Ishikawa (cell line): ENCODE results near the gene TSPAN18.
A peak's percentile ranks its signal among the peaks of the same experiment; 100 is the strongest.

Experiments
- CEBPB ChIP-seq: IDR thresholded peaks from 2 replicates; pipeline ENCODE4 v1.6.1; 2012
- CREB1 ChIP-seq: IDR thresholded peaks from 2 replicates; pipeline ENCODE4 v1.6.1; 2012; ENCODE audit warnings: low read depth
- EGR1 ChIP-seq: IDR thresholded peaks from 2 replicates; pipeline ENCODE4 v1.6.1; 2012
- EP300 ChIP-seq: IDR thresholded peaks from 2 replicates; pipeline ENCODE4 v1.6.1; 2012; ENCODE audit warnings: borderline replicate concordance
- FOXM1 ChIP-seq: IDR thresholded peaks from 2 replicates; pipeline ENCODE4 v1.6.1; 2012; ENCODE audit warnings: low read depth, borderline replicate concordance
- MAX ChIP-seq: IDR thresholded peaks from 2 replicates; pipeline ENCODE4 v1.6.1; 2012
- NFIC ChIP-seq: IDR thresholded peaks from 2 replicates; pipeline ENCODE4 v1.6.1; 2012
- RAD21 ChIP-seq: IDR thresholded peaks from 2 replicates; pipeline ENCODE4 v1.6.1; 2012; ENCODE audit warnings: low read depth
- TAF1 ChIP-seq: IDR thresholded peaks from 2 replicates; pipeline ENCODE4 v1.6.1; 2012; ENCODE audit warnings: low read depth, mild to moderate bottlenecking
- TCF12 ChIP-seq: IDR thresholded peaks from 2 replicates; pipeline ENCODE4 v1.6.1; 2012; ENCODE audit warnings: low read depth
- TEAD4 ChIP-seq: IDR thresholded peaks from 2 replicates; pipeline ENCODE4 v1.6.1; 2012
- USF1 ChIP-seq: IDR thresholded peaks from 2 replicates; pipeline ENCODE4 v1.6.1; 2012
- YY1 ChIP-seq: IDR thresholded peaks from 2 replicates; pipeline ENCODE4 v1.6.1; 2012; ENCODE audit warnings: low read depth
- ZBTB7A ChIP-seq: IDR thresholded peaks from 2 replicates; pipeline ENCODE4 v1.6.1; 2012; ENCODE audit warnings: low read depth
- TF ChIP-seq, protein P1 (sequence below): IDR thresholded peaks from 2 replicates; pipeline ENCODE4 v1.6.1; 2012; ENCODE audit warnings: low read depth, mild to moderate bottlenecking

Gene TSPAN18

DNA sequence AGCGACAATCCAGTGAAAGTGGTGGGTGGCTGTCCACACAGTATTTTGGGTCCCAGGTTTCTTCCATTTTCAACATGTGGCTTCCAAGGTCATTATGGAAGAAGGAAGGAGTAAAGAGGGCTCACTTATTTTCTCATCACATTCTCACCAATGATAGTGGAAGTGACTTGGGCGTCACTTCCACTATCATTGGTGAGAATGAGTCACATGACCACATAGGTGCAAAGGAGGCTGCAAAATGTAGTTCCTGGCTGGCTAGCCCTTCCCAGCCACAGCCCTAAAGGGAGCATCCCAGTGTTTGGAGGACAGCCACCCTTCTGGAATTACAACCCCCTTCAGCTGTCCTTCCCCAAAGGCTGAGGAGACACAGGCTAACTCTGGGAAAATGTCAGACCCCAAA is 95.6 kb downstream of the TSPAN18 start:
- TF ChIP-seq, protein P1, sequence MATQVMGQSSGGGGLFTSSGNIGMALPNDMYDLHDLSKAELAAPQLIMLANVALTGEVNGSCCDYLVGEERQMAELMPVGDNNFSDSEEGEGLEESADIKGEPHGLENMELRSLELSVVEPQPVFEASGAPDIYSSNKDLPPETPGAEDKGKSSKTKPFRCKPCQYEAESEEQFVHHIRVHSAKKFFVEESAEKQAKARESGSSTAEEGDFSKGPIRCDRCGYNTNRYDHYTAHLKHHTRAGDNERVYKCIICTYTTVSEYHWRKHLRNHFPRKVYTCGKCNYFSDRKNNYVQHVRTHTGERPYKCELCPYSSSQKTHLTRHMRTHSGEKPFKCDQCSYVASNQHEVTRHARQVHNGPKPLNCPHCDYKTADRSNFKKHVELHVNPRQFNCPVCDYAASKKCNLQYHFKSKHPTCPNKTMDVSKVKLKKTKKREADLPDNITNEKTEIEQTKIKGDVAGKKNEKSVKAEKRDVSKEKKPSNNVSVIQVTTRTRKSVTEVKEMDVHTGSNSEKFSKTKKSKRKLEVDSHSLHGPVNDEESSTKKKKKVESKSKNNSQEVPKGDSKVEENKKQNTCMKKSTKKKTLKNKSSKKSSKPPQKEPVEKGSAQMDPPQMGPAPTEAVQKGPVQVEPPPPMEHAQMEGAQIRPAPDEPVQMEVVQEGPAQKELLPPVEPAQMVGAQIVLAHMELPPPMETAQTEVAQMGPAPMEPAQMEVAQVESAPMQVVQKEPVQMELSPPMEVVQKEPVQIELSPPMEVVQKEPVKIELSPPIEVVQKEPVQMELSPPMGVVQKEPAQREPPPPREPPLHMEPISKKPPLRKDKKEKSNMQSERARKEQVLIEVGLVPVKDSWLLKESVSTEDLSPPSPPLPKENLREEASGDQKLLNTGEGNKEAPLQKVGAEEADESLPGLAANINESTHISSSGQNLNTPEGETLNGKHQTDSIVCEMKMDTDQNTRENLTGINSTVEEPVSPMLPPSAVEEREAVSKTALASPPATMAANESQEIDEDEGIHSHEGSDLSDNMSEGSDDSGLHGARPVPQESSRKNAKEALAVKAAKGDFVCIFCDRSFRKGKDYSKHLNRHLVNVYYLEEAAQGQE, result no peak
- no peak for TF ChIP-seq TAF1
- TF ChIP-seq TCF12, result no peak
- no peak for TF ChIP-seq RAD21
- TF ChIP-seq TEAD4, result no peak
- no peak for TF ChIP-seq CEBPB
- TF ChIP-seq NFIC, result no peak
- no peak for TF ChIP-seq ZBTB7A

DNA sequence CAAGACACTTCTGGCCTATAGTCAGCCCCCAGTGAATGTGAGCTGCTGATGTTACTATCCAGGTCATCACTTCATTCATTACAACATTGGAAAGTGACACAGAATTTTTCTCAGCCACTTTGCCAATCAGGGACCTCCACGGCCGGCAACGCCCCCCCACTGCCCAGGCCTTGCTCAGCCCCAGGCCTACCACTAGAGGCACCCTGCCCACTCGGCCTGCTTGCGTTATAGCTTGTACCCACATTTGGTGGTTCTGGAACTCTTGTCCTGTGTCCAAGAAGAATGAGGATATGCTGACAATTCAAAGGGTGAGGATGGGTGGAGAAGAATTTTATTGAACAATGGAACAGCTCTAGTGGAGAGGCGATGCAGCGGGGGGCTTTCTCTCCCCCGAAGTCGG is 96.2 kb downstream of the TSPAN18 start:
- TF ChIP-seq EP300 (no peak), EGR1 (no peak), RAD21 (peak; percentile 24; the same call in 1 of the 2 replicates), MAX (no peak)

- no peak for TF ChIP-seq TEAD4
Measured at GRCh38 chr11:44823868-44824267, 97.1 kb downstream of the TSPAN18 start.

DNA sequence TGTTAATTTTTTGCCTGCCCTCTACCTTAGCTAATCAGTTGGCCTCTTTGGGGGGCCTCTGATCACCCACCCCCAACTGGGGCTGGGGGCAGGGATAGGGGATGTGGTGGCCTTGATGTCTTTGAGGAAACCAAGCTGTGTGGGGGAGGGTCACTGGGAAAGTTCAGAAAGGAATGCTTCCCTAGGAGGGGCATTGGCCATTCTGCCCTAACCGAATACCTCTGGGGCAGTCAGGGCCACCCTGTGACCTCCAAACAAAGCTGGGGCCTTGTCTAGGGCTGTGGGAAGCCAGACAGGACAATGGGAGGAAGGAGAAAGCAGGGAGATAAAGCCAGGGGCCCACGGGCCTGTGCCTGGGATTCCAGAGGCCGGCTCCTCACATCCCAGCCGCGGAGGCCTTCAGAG is 97.5 kb downstream of the TSPAN18 start:
- TF ChIP-seq MAX, result no peak
- no peak for TF ChIP-seq TEAD4
- TF ChIP-seq, protein P1, result no peak
- no peak for TF ChIP-seq FOXM1
- no peak for TF ChIP-seq TAF1
- no peak for TF ChIP-seq ZBTB7A
- TF ChIP-seq CEBPB, result no peak

GRCh38 chr11:44825058-44825785 is 98.5 kb downstream of the TSPAN18 start:
- TF ChIP-seq EGR1 (no peak), TEAD4 (no peak), CREB1 (no peak), TCF12 (no peak), FOXM1 (no peak), USF1 (no peak), YY1 (no peak), CEBPB (no peak)

DNA sequence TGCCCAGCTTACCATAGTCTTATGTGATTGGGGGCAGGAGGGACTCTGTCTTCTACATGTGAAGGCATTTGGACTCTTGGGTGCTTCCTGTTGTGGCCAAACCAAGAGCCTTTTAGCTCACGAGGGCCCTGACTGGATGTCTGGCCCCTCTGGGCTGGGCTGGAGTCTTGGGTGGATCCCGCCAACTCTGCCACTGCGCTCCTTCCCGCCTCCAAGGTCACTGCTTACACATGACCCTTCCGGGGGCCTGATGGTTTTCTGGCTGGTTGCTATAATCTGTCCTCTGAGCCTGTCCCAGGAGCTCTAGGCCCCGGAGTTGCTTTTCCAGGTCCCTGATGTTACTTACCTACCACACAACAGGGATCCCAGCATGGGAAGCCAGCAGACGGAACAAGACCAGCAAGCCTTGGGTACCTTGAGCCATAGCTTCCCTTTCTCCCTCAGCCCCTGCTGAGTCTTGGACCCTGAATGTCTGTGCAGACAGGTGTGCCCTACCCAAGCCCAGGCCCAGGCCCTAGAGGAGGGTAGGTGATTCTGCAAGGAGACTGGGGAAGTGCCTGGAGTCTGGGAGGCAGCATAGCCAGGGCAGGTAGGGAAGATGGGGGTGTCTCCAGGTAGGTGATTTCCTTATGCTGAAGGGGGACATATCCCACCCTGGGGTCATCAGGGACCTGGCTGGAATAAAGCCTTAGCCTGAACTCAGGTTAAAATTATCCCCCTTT is 100.3 kb downstream of the TSPAN18 start:
- TF ChIP-seq TAF1 (no peak), EGR1 (no peak), TEAD4 (no peak), MAX (no peak), TCF12 (no peak), CEBPB (no peak), EP300 (no peak)

DNA sequence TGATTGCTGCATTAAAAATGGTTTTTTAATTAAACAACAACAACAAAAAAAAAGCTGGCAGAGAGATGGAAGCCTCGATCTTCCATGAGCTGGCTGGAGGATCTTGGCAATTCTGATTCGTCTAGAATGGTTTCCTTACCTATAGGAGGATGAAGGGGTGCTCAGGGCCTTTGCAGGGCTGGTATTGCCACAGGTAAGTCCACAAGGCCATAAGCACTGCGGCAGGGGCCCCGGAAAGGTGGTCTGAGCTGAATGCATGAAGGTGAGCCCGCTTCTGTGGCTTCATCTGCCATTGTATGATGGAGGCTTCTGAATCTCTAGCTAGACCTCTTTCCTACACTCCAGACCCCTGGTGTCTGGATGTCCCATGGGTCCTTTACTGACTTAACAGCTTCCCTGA is 101.5 kb downstream of the TSPAN18 start:
- no peak for TF ChIP-seq RAD21
- no peak for TF ChIP-seq USF1
- no peak for TF ChIP-seq TAF1
- no peak for TF ChIP-seq ZBTB7A
- TF ChIP-seq, protein P1, result no peak
- no peak for TF ChIP-seq CEBPB
